ENCODE results near the gene EIF2AK2. TPM values are rescaled to one million over a fixed set of nuclear protein-coding genes. Genes with fewer than 3 reads are reported as not detected.

EIF2AK2 gene
- total and polyA plus RNA-seq, 8 donors = 36.1 to 54.2 (median 37.9) TPM

DNA sequence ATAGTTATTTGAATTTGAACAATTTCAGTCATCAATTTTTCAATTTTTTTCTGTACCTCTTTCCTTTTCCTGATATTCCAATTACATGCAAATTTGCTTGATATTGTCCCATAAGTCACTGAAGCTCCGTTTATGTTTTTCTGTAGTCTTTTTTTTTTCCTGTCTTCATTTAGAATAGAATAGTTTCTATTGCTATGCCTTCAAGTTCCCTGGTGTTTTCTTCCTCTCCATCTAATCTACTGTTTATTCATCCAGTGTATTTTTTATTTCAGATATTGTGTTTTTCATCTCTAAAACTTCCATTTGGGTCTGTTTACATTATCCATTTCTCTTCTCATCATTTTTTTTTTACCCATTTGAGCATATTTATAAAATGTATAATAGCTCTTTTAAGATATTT is 8.0 kb upstream of the EIF2AK2 start:
- H3K4me3 ChIP-seq = no peak overlapping the region

DNA sequence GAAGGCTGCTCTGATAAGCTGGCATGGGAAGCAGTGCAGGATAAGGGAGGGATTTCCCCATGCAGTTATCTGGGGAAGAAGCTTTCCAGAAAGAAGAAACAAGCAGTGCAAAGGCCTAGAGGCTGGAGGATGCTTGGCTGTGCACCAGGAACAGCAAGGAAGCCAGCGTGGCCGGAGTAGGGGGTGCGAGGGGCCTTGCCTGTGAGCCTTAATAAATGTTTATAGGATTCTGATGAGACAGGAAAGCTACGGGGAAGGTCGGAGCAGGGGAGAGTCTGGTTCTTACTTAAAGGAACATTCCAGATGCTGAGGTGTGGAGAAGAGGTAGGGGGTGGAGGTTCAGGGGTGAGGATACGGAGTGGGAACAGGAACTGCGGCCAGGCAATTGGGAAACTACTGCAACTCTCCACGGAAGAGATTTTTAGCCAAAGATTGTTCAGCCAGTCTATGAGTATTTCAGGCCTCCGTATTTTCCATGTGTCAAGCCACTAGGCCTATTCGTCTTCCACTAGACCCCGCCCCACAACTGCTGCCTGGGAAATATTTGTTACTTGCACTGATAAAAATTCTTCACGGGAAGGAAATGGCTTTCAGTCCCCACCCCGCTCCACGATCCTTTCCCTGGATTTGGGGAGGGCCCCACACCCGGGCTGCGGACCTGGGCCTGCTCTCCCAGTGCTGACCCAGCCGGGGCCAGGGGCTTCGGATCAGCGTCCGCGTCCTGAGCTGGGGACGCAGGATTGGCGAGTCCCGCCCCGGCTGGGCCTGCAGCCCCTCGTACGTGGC is 516 bp downstream of the EIF2AK2 start:
- peak overlapping the region; percentile 87 to 90 for H3K27ac ChIP-seq
- H3K27me3 ChIP-seq = no peaks in the 10 kb centered on the region
- H3K36me3 ChIP-seq = peaks cover 0 to 3% of the 10 kb centered on the region in 2 donors
- DNase-seq (peak in 3 of 4 donors; percentile 47 to 60 (median 54)), ATAC-seq (peak; percentile 61)
- TF ChIP-seq, protein P1, sequence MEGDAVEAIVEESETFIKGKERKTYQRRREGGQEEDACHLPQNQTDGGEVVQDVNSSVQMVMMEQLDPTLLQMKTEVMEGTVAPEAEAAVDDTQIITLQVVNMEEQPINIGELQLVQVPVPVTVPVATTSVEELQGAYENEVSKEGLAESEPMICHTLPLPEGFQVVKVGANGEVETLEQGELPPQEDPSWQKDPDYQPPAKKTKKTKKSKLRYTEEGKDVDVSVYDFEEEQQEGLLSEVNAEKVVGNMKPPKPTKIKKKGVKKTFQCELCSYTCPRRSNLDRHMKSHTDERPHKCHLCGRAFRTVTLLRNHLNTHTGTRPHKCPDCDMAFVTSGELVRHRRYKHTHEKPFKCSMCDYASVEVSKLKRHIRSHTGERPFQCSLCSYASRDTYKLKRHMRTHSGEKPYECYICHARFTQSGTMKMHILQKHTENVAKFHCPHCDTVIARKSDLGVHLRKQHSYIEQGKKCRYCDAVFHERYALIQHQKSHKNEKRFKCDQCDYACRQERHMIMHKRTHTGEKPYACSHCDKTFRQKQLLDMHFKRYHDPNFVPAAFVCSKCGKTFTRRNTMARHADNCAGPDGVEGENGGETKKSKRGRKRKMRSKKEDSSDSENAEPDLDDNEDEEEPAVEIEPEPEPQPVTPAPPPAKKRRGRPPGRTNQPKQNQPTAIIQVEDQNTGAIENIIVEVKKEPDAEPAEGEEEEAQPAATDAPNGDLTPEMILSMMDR (IDR thresholded peaks at IDR 0.05) = no peak
- peak overlapping the region; percentile 63 to 82 for H3K4me3 ChIP-seq
- intact Hi-C loops (cut with DNase I) = no loop called here
- peaks cover 10 to 34% of the 10 kb centered on the region in 2 donors for H3K4me1 ChIP-seq
- H3K9me3 ChIP-seq = no peaks in the 10 kb centered on the region

More for the DNA sequence above, 8.0 kb upstream of the EIF2AK2 start:
- Histone ChIP-seq H3K27me3 (no peaks in the 10 kb centered on the region), H3K4me1 (peaks cover 0 to 9% of the 10 kb centered on the region in 2 donors), H3K36me3 (no peaks in the 10 kb centered on the region), H3K27ac (no peak overlapping the region), H3K9me3 (peaks cover 0 to 16% of the 10 kb centered on the region in 2 donors)
- intact Hi-C loops (cut with DNase I) = no loop called here
- TF ChIP-seq, protein P1 (IDR thresholded peaks at IDR 0.05) = no peak
- ATAC-seq = no peak
- no peak for DNase-seq

DNA sequence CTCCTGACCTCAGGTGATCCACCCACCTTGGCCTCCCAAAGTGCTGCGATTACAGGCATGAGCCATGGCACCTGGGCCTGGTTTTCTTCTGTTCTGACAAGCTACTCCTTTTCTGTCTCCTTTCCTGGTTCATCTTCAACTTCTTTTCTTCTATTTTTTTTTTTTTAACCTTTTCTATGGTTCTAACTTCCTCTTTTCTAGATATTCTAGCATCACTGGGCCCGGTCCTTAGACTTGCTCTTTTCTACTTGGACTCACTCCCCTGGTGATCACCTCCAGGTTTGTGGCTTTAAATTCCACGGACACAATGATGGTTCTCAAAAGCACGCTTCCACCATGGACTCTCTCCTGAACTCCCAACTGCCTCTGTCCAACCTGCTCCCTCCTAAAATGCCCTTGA is 2.0 kb downstream of the EIF2AK2 start:
- Histone ChIP-seq H3K36me3 (peaks cover 0 to 3% of the 10 kb centered on the region in 2 donors), H3K27ac (peak overlapping the region in 1 of 2 donors; percentile 87), H3K4me3 (peak overlapping the region in 1 of 2 donors; percentile 63), H3K9me3 (no peaks in the 10 kb centered on the region), H3K27me3 (no peaks in the 10 kb centered on the region), H3K4me1 (peaks cover 10 to 48% of the 10 kb centered on the region in 2 donors)
- DNase-seq = no peak
- intact Hi-C loops (cut with DNase I) = no loop called here
- no peak for ATAC-seq
- TF ChIP-seq, protein P1 (IDR thresholded peaks at IDR 0.05) = no peak

DNA sequence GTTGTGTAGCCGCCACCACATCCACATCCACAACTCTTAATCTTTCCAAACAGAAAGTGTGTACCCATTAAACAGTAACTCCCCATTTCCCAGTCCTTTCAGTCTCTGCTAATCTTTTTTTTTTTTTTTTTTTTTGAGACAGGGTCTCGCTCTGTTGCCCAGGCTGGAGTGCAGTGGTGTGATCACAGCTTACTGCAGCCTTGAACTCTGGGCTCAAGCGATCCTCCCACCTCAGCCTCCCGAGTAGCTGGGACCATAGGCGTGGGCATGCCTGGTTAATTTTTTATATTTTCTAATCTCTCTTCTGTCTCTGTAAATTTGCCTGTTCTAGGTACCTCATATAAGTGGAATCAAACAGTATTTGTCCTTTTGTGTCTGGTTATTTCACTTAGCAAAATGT is 3.6 kb downstream of the EIF2AK2 start:
- Histone ChIP-seq H3K27ac (no peak overlapping the region), H3K4me1 (peaks cover 10 to 55% of the 10 kb centered on the region in 2 donors), H3K27me3 (no peaks in the 10 kb centered on the region), H3K36me3 (peaks cover 0 to 10% of the 10 kb centered on the region in 2 donors), H3K4me3 (no peak overlapping the region), H3K9me3 (no peaks in the 10 kb centered on the region)
- intact Hi-C loops (cut with DNase I) = no loop called here
- DNase-seq = no peak
- ATAC-seq = no peak
- TF ChIP-seq, protein P1 (IDR thresholded peaks at IDR 0.05) = no peak

DNA sequence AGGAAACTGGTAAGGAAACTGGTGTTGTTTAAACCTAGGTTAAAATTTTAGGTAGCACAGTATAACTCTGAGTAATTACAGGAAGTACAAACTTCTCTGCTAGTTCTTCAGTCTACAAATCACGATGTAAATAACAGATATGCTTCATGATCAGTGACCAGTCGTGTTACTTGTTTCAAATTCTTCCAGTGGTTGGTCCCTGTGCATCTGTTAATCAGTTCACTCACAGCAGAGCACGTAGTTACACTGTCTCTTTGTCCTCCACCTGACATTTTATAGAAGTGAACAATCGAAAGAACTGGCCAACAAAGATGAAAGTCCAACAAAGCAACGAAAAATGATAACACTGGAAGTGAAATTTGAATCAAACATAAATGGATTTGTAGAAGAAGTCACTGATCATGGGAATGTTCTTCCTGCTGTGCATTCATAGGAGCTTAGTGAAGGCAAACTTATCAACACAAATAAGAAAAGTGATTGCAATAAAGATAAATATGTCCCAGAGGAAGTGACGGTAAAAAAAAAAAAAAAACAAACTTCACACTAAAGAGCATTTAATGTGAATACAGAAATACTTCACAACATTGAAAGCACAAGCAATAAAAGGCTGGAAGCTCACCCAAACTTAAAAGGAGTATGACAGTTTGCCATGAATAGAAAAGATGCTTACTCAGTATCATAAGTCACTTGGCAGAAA is 7.0 kb downstream of the EIF2AK2 start:
- peak overlapping the region in 1 of 2 donors; percentile 38 for H3K27ac ChIP-seq
- intact Hi-C loops (cut with DNase I) = no loop called here
- H3K27me3 ChIP-seq = no peaks in the 10 kb centered on the region
- no peak for ATAC-seq
- H3K36me3 ChIP-seq = peaks cover 0 to 44% of the 10 kb centered on the region in 2 donors
- H3K4me3 ChIP-seq = no peak overlapping the region
- TF ChIP-seq, protein P1 (IDR thresholded peaks at IDR 0.05) = no peak
- H3K9me3 ChIP-seq = no peaks in the 10 kb centered on the region
- no peak for DNase-seq
- H3K4me1 ChIP-seq = peaks cover 0 to 35% of the 10 kb centered on the region in 2 donors

All from left lung (tissue), 10 donors.